HG02759 (cell line): ENCODE results near the gene RMND1.
"Not testable (repeated sequence)": the region's sequence is repeated elsewhere in the genome, so short reads cannot be mapped to it uniquely, and the experiment has no call there.

Experiments
- ATAC-seq: cut with Tn5 transposase; IDR thresholded peaks from one replicate; pipeline ENCODE4 v1.9.1; 2021; ENCODE audit warnings: mild to moderate bottlenecking, moderate library complexity; ENCODE audit not compliant: unreplicated experiment

RMND1 gene

GRCh38 chr6:151389618-151390275 lies 62.2 kb downstream of the RMND1 start:
- peak; percentile 68 for ATAC-seq

- ATAC-seq = no peak
Measured at GRCh38 chr6:151388997-151389617, 62.8 kb downstream of the RMND1 start.

GRCh38 chr6:151388236-151388635 lies 63.7 kb downstream of the RMND1 start:
- ATAC-seq = no peak

GRCh38 chr6:151387175-151387970 lies 64.6 kb downstream of the RMND1 start:
- no peak for ATAC-seq

GRCh38 chr6:151385177-151385576 lies 66.7 kb downstream of the RMND1 start:
- no peak for ATAC-seq

GRCh38 chr6:151384151-151384550 lies 67.8 kb downstream of the RMND1 start:
- ATAC-seq = no peak

- ATAC-seq = not testable (repeated sequence)
Measured at GRCh38 chr6:151382631-151383030, 69.3 kb downstream of the RMND1 start.

GRCh38 chr6:151381722-151382121 lies 70.2 kb downstream of the RMND1 start:
- no peak for ATAC-seq

- ATAC-seq = peak; percentile 4
Measured at GRCh38 chr6:151380848-151381205, 71.1 kb downstream of the RMND1 start.

GRCh38 chr6:151379933-151380847 lies 71.7 kb downstream of the RMND1 start:
- peak; percentile 44 for ATAC-seq

GRCh38 chr6:151377095-151377494 lies 74.8 kb downstream of the RMND1 start:
- ATAC-seq = no peak

- ATAC-seq = peak; percentile 27
Measured at GRCh38 chr6:151376440-151376839, 75.5 kb downstream of the RMND1 start.

- ATAC-seq = no peak
Measured at GRCh38 chr6:151375833-151376232, 76.1 kb downstream of the RMND1 start.

GRCh38 chr6:151374036-151374683 lies 77.8 kb downstream of the RMND1 start:
- ATAC-seq = no peak

- no peak for ATAC-seq
Measured at GRCh38 chr6:151372164-151372563, 79.8 kb downstream of the RMND1 start.

- ATAC-seq = no peak
Measured at GRCh38 chr6:151370509-151371078, 81.3 kb downstream of the RMND1 start.

- ATAC-seq = no peak
Measured at GRCh38 chr6:151365233-151365632, 86.7 kb downstream of the RMND1 start.

- ATAC-seq = no peak
Measured at GRCh38 chr6:151359486-151359885, 92.4 kb downstream of the RMND1 start.

- no peak for ATAC-seq
Measured at GRCh38 chr6:151358475-151358874, 93.5 kb downstream of the RMND1 start.
